Tibial nerve (tissue), 3 donors: ENCODE measurements around the gene RALA.

Experiments
- CTCF ChIP-seq, 5 experiments: fragments of 200-600 bp in 3 of 5; fragments of 450-650 bp in 2 of 5; sonication (generic) in 3 of 5; IDR thresholded peaks; one replicate each; pipeline ENCODE4 v1.5.1; 2016 to 2019; ENCODE audit warnings: antibody characterized with exemption in 5 of 5, mild to moderate bottlenecking in 3 of 5, moderate library complexity in 2 of 5
- POLR2A ChIP-seq, 2 donors: fragments of 450-650 bp; IDR thresholded peaks; one replicate each; pipeline ENCODE4 v1.6.1; 2017; ENCODE audit warnings: antibody characterized with exemption in 2 of 2, mild to moderate bottlenecking in 2 of 2, moderate library complexity in 2 of 2

- no peak for TF ChIP-seq CTCF (IDR thresholded peaks at IDR 0.05)
- no peak for TF ChIP-seq POLR2A (IDR thresholded peaks at IDR 0.05)
Observed at GRCh38 chr7:39617005-39617404, 6.4 kb upstream of the RALA start.
